Smooth muscle cell (in vitro differentiated cells): Measurements from ENCODE around the gene KCNJ4. TPM values are rescaled to one million over a fixed set of nuclear protein-coding genes. Genes with fewer than 3 reads are reported as not detected.
"Not testable (repeated sequence)": the region's sequence is repeated elsewhere in the genome, so short reads cannot be mapped to it uniquely, and the experiment has no call there.

Experiments used
- DNase-seq: peaks from one replicate; lab custom pipeline; 2025; ENCODE audit not compliant: unreplicated experiment; lab: John Stamatoyannopoulos, UW
- H2AFZ ChIP-seq: fragments of 200-600 bp; sonication (generic); 2 replicates; pipeline ENCODE4 v1.6.0; 2016; ENCODE audit warnings: antibody characterized with exemption, low read depth, mild to moderate bottlenecking
- H3F3A ChIP-seq: fragments of 200-600 bp; sonication (generic); 2 replicates; pipeline ENCODE4 v1.6.0; 2017; ENCODE audit warnings: antibody characterized with exemption, low read depth
- H3K27ac ChIP-seq: fragments of 200-600 bp; sonication (generic); 2 replicates; pipeline ENCODE4 v1.5.1; 2016; ENCODE audit warnings: low read depth, mild to moderate bottlenecking
- H3K27me3 ChIP-seq: fragments of 200-600 bp; sonication (generic); 2 replicates; pipeline ENCODE4 v1.6.1; 2016; ENCODE audit warnings: low read depth, mild to moderate bottlenecking
- H3K36me3 ChIP-seq: fragments of 200-600 bp; sonication (generic); 2 replicates; pipeline ENCODE4 v1.5.1; 2016; ENCODE audit warnings: low read depth
- H3K4me1 ChIP-seq: fragments of 200-600 bp; sonication (generic); 2 replicates; pipeline ENCODE4 v1.5.1; 2016; ENCODE audit warnings: low read depth
- H3K4me2 ChIP-seq: fragments of 200-600 bp; sonication (generic); 2 replicates; pipeline ENCODE4 v1.6.0; 2016; ENCODE audit warnings: mild to moderate bottlenecking
- H3K4me3 ChIP-seq: fragments of 200-600 bp; sonication (generic); 2 replicates; pipeline ENCODE4 v1.5.1; 2016; ENCODE audit warnings: mild to moderate bottlenecking
- H3K79me2 ChIP-seq: fragments of 200-600 bp; sonication (generic); 2 replicates; pipeline ENCODE4 v1.6.0; 2016; ENCODE audit warnings: low read depth, mild to moderate bottlenecking
- H3K9ac ChIP-seq: fragments of 200-600 bp; sonication (generic); 2 replicates; pipeline ENCODE4 v1.6.0; 2016; ENCODE audit warnings: low read depth
- H3K9me3 ChIP-seq: fragments of 200-600 bp; sonication (generic); replicated peaks from 2 replicates; pipeline ENCODE4 v1.5.1; 2016; ENCODE audit warnings: low read depth
- H4K20me1 ChIP-seq: fragments of 200-600 bp; sonication (generic); 2 replicates; pipeline ENCODE4 v1.6.0; 2016; ENCODE audit warnings: low read depth
- WGBS: methylation state at CpG from one replicate; pipeline ENCODE4 v1.1.7; 2016; ENCODE audit warnings: low lambda C conversion rate; 5-methylcytosine and 5-hydroxymethylcytosine counted together
- polyA plus RNA-seq: library from polyadenylated mRNA; unstranded; fragments of >200 nt; fragmentation: Nextera tagmentation; extraction: Ambion mirVana; gene quantifications from 2 replicates; pipeline ENCODE4 v1.2.1, GENCODE V29; 2016
- total RNA-seq: library from RNA; depleted of rRNA; stranded (reverse); fragments of >200 nt; gene quantifications from 2 replicates; pipeline ENCODE4 v1.2.3, GENCODE V29; 2014
- TF ChIP-seq, protein P1 (sequence below): fragments of 200-600 bp; sonication (generic); IDR thresholded peaks from 2 replicates; pipeline ENCODE4 v1.5.1; 2017; ENCODE audit warnings: borderline replicate concordance, mild to moderate bottlenecking, antibody characterized with exemption; ENCODE audit not compliant: insufficient read depth, poor library complexity, severe bottlenecking

Gene KCNJ4
- total and polyA plus RNA-seq, 2 experiments from 2014 or later, result not detected

- no peak for DNase-seq
- H4K20me1 ChIP-seq, result peaks cover 42% of the 10 kb centered on the region
- H3K9ac ChIP-seq, result peak overlapping the region; percentile 85
- no peaks in the 10 kb centered on the region for H3F3A ChIP-seq
- no peak overlapping the region for H3K27ac ChIP-seq
- no peaks in the 10 kb centered on the region for H3K27me3 ChIP-seq
- peak overlapping the region; percentile 95 for H3K4me3 ChIP-seq
- H3K9me3 ChIP-seq, result no peaks in the 10 kb centered on the region
- peak overlapping the region; percentile 96 for H3K4me2 ChIP-seq
- under 1% methylated on average over 47 of the region's 60 CpGs for WGBS
- peaks cover 40% of the 10 kb centered on the region for H3K4me1 ChIP-seq
- TF ChIP-seq, protein P1, sequence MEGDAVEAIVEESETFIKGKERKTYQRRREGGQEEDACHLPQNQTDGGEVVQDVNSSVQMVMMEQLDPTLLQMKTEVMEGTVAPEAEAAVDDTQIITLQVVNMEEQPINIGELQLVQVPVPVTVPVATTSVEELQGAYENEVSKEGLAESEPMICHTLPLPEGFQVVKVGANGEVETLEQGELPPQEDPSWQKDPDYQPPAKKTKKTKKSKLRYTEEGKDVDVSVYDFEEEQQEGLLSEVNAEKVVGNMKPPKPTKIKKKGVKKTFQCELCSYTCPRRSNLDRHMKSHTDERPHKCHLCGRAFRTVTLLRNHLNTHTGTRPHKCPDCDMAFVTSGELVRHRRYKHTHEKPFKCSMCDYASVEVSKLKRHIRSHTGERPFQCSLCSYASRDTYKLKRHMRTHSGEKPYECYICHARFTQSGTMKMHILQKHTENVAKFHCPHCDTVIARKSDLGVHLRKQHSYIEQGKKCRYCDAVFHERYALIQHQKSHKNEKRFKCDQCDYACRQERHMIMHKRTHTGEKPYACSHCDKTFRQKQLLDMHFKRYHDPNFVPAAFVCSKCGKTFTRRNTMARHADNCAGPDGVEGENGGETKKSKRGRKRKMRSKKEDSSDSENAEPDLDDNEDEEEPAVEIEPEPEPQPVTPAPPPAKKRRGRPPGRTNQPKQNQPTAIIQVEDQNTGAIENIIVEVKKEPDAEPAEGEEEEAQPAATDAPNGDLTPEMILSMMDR, result no peak
- H3K79me2 ChIP-seq, result peaks cover 58% of the 10 kb centered on the region
- peak overlapping the region; percentile 66 for H2AFZ ChIP-seq
- no peaks in the 10 kb centered on the region for H3K36me3 ChIP-seq
These were observed 57.6 kb downstream of the KCNJ4 start for GRCh38 chr22:38397189-38398085.

DNA sequence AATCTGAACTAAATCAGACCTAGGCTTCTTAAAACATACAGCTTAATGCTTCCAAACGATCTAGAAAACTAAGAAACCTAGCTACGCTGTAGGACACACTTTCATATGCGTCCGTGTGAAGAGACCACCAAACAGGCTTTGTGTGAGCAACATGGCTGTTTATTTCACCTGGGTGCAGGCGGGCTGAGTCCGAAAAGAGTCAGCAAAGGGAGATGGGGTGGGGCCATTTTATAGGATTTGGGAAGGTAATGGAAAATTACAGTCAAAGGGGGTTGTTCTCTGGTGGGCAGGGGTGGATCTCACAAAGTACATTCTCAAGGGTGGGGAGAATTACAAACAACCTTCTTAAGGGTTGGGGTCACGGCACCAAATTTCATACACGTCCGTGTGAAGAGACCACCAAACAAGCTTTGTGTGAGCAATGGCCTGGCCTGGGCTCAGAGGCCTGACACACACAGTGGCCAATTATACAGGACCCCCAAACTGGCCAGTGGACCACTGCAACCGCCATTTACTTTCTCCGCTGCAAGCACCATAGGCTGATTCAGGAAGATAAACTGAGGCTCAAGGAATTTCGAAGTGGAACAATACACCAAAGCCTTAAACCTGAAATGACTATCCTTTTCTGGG lies 58.4 kb downstream of the KCNJ4 start:
- H3K4me1 ChIP-seq, result peaks cover 40% of the 10 kb centered on the region
- not testable (repeated sequence) for H3K36me3 ChIP-seq, H2AFZ ChIP-seq, H3K9ac ChIP-seq, DNase-seq, H3K27me3 ChIP-seq, H3K9me3 ChIP-seq, H3F3A ChIP-seq
- peak overlapping the region; percentile 4 for H3K27ac ChIP-seq
- peaks cover 66% of the 10 kb centered on the region for H3K79me2 ChIP-seq
- H3K4me2 ChIP-seq, result peak overlapping the region; percentile 96
- peak overlapping the region; percentile 95 for H3K4me3 ChIP-seq
- H4K20me1 ChIP-seq, result peaks cover 51% of the 10 kb centered on the region
- WGBS, result 45% methylated on average over 12 of the region's 12 CpGs

- H3K9ac ChIP-seq, H2AFZ ChIP-seq, H3K27me3 ChIP-seq, H3K36me3 ChIP-seq, H3F3A ChIP-seq, DNase-seq, H3K9me3 ChIP-seq: not testable (repeated sequence)
- Histone ChIP-seq H3K4me2 (peak overlapping the region; percentile 96), H3K4me1 (peaks cover 43% of the 10 kb centered on the region), H4K20me1 (peaks cover 57% of the 10 kb centered on the region), H3K79me2 (peaks cover 72% of the 10 kb centered on the region), H3K4me3 (peak overlapping the region; percentile 16), H3K27ac (peak overlapping the region; percentile 4)
These were observed 59.1 kb downstream of the KCNJ4 start for GRCh38 chr22:38395944-38396343.

- Histone ChIP-seq H4K20me1 (peaks cover 66% of the 10 kb centered on the region), H3K27ac (peak overlapping the region; percentile 4), H3K4me1 (peaks cover 47% of the 10 kb centered on the region), H3K4me2 (peak overlapping the region; percentile 96), H3K79me2 (peaks cover 81% of the 10 kb centered on the region)
- not testable (repeated sequence) for H3K36me3 ChIP-seq, H3F3A ChIP-seq, H3K27me3 ChIP-seq, H3K9ac ChIP-seq, DNase-seq, H3K9me3 ChIP-seq, H2AFZ ChIP-seq, H3K4me3 ChIP-seq
- WGBS, result 41% methylated on average over 6 of the region's 6 CpGs
These were observed 59.9 kb downstream of the KCNJ4 start for GRCh38 chr22:38394929-38395624.

DNA sequence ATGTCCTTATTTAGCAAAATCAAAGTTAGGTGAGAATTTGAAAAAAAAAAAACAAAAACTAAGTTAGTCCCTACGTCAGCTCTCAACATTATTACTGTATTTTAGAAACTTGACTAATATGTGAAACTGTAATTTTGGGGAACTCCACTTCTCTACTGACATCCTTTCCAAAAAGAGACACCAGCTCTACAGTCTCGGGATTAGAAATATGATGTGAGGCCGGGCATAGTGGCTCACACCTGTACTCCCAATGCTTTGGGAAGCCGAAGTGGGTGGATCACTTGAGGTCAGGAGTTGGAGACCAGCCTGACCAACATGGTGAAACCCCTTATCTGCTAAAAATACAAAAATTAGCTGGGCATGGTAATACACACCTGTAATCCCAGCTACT lies 65.6 kb downstream of the KCNJ4 start:
- 94% methylated on average over 4 of the region's 4 CpGs for WGBS
- H3K4me1 ChIP-seq, result peaks cover 40% of the 10 kb centered on the region
- DNase-seq, H3K36me3 ChIP-seq, H3F3A ChIP-seq, H3K27ac ChIP-seq, H3K4me3 ChIP-seq, H2AFZ ChIP-seq, H3K27me3 ChIP-seq, H3K9ac ChIP-seq, H3K9me3 ChIP-seq, H3K4me2 ChIP-seq: not testable (repeated sequence)
- peaks cover 74% of the 10 kb centered on the region for H3K79me2 ChIP-seq
- H4K20me1 ChIP-seq, result peaks cover 74% of the 10 kb centered on the region

- Histone ChIP-seq H3K79me2 (peaks cover 70% of the 10 kb centered on the region), H4K20me1 (peaks cover 70% of the 10 kb centered on the region), H3K4me1 (peaks cover 37% of the 10 kb centered on the region)
- DNase-seq, H3K9ac ChIP-seq, H3K27me3 ChIP-seq, H3K9me3 ChIP-seq, H3F3A ChIP-seq, H2AFZ ChIP-seq, H3K27ac ChIP-seq, H3K4me3 ChIP-seq, H3K36me3 ChIP-seq, H3K4me2 ChIP-seq: not testable (repeated sequence)
- WGBS, result 55% methylated on average over 6 of the region's 6 CpGs
These were observed 66.2 kb downstream of the KCNJ4 start for GRCh38 chr22:38388506-38389427.
